Myocyte (in vitro differentiated cells): ENCODE results near the gene INPP1. TPM values are rescaled to one million over a fixed set of nuclear protein-coding genes. Genes with fewer than 3 reads are reported as not detected.
A peak's percentile ranks its signal among the peaks of the same experiment; 100 is the strongest.
"Not testable (repeated sequence)": the region's sequence is repeated elsewhere in the genome, so short reads cannot be mapped to it uniquely, and the experiment has no call there.

Experiments used
- DNase-seq: peaks from one replicate; pipeline ENCODE4 v3.0.0-alpha.2; 2012; ENCODE audit warnings: low read depth
- total RNA-seq: library from RNA; depleted of rRNA; stranded (reverse); fragments of >200 nt; gene quantifications from 2 replicates; pipeline ENCODE4 v1.2.3, GENCODE V29; 2014

Gene INPP1
- total RNA-seq, 1 donor from 2014 or later: 19.6 TPM

- no peak for DNase-seq
Observed at GRCh38 chr2:190333395-190333794, 10.0 kb upstream of the INPP1 start.

GRCh38 chr2:190333928-190334327, 9.5 kb upstream of the INPP1 start:
- no peak for DNase-seq

- DNase-seq: no peak
Observed at GRCh38 chr2:190334479-190335224, 8.7 kb upstream of the INPP1 start.

GRCh38 chr2:190335225-190335559, 8.2 kb upstream of the INPP1 start:
- no peak for DNase-seq

GRCh38 chr2:190335584-190335983, 7.8 kb upstream of the INPP1 start:
- not testable (repeated sequence) for DNase-seq

- DNase-seq: no peak
Observed at GRCh38 chr2:190336420-190336819, 7.0 kb upstream of the INPP1 start.

GRCh38 chr2:190338453-190338852, 4.9 kb upstream of the INPP1 start:
- no peak for DNase-seq

GRCh38 chr2:190339394-190339793, 4.0 kb upstream of the INPP1 start:
- DNase-seq: no peak

- DNase-seq: no peak
Observed at GRCh38 chr2:190340369-190340768, 3.0 kb upstream of the INPP1 start.

- DNase-seq: no peak
Observed at GRCh38 chr2:190342611-190343010, 778 bp upstream of the INPP1 start.

GRCh38 chr2:190343089-190343535, 277 bp upstream of the INPP1 start:
- DNase-seq: peak; percentile 80

- peak; percentile 58 for DNase-seq
Observed at GRCh38 chr2:190344276-190344827, 963 bp downstream of the INPP1 start.

GRCh38 chr2:190350371-190350770, 7.0 kb downstream of the INPP1 start:
- peak; percentile 46 for DNase-seq

GRCh38 chr2:190351955-190352354, 8.6 kb downstream of the INPP1 start:
- DNase-seq: no peak

GRCh38 chr2:190352668-190353536, 9.5 kb downstream of the INPP1 start:
- DNase-seq: peak; percentile 20

- no peak for DNase-seq
Observed at GRCh38 chr2:190353537-190353899, 10.1 kb downstream of the INPP1 start.

- DNase-seq: no peak
Observed at GRCh38 chr2:190354003-190354690, 10.8 kb downstream of the INPP1 start.

- no peak for DNase-seq
Observed at GRCh38 chr2:190355968-190356644, 12.7 kb downstream of the INPP1 start.

- DNase-seq: peak; percentile 30
Observed at GRCh38 chr2:190357600-190357999, 14.2 kb downstream of the INPP1 start.

GRCh38 chr2:190358655-190359448, 15.5 kb downstream of the INPP1 start:
- not testable (repeated sequence) for DNase-seq
